HG03159 (cell line): ENCODE results near the gene SIGLEC1.

ENCODE experiments used
- ATAC-seq: cut with Tn5 transposase; IDR thresholded peaks from one replicate; pipeline ENCODE4 v1.9.1; 2021; ENCODE audit warnings: mild to moderate bottlenecking, moderate library complexity; ENCODE audit not compliant: unreplicated experiment

The SIGLEC1 gene

GRCh38 chr20:3681352-3681930 is 31.0 kb downstream of the SIGLEC1 start:
- no peak for ATAC-seq

GRCh38 chr20:3680701-3681351 is 31.6 kb downstream of the SIGLEC1 start:
- no peak for ATAC-seq

GRCh38 chr20:3679749-3680700 is 32.4 kb downstream of the SIGLEC1 start:
- no peak for ATAC-seq

- no peak for ATAC-seq
These were observed 33.3 kb downstream of the SIGLEC1 start for GRCh38 chr20:3678856-3679720.

GRCh38 chr20:3678198-3678597 is 34.2 kb downstream of the SIGLEC1 start:
- ATAC-seq: no peak

- no peak for ATAC-seq
These were observed 34.7 kb downstream of the SIGLEC1 start for GRCh38 chr20:3677733-3678132.

- no peak for ATAC-seq
These were observed 37.2 kb downstream of the SIGLEC1 start for GRCh38 chr20:3674995-3675900.

GRCh38 chr20:3674447-3674846 is 38.0 kb downstream of the SIGLEC1 start:
- ATAC-seq: no peak

GRCh38 chr20:3673221-3674070 is 39.0 kb downstream of the SIGLEC1 start:
- no peak for ATAC-seq

- ATAC-seq: no peak
These were observed 39.7 kb downstream of the SIGLEC1 start for GRCh38 chr20:3672547-3673171.

- ATAC-seq: no peak
These were observed 40.3 kb downstream of the SIGLEC1 start for GRCh38 chr20:3671986-3672546.

GRCh38 chr20:3670945-3671344 is 41.5 kb downstream of the SIGLEC1 start:
- ATAC-seq: no peak

- no peak for ATAC-seq
These were observed 41.9 kb downstream of the SIGLEC1 start for GRCh38 chr20:3670511-3670910.

- ATAC-seq: no peak
These were observed 42.6 kb downstream of the SIGLEC1 start for GRCh38 chr20:3669710-3670367.

GRCh38 chr20:3667434-3668037 is 44.9 kb downstream of the SIGLEC1 start:
- ATAC-seq: no peak

GRCh38 chr20:3663858-3664257 is 48.5 kb downstream of the SIGLEC1 start:
- no peak for ATAC-seq

GRCh38 chr20:3663031-3663701 is 49.2 kb downstream of the SIGLEC1 start, which contains the start of gene GFRA4:
GFRA4 (minus strand) TSS chr20:3663399; CDS start chr20:3663399, 0 bp downstream.
- no peak for ATAC-seq
